HepG2 (cell line): ENCODE measurements around the gene SLC25A45. TPM values are rescaled to one million over a fixed set of nuclear protein-coding genes. Genes with fewer than 3 reads are reported as not detected.

Experiments used
- ATAC-seq: fragments of 200-7000 bp; cut with Tn5 transposase; 3 replicates; pipeline ENCODE4 v1.9.1; 2020; ENCODE audit warnings: mild to moderate bottlenecking, moderate library complexity
- BruUV-seq: library from RNA; stranded (reverse); fragments of 400-500 nt; replicated peaks from 2 replicates; lab custom pipeline; 2021; lab: Mats Ljungman, UMichigan
- CTCF ChIA-PET: fragments of 300-600 bp; formaldehyde crosslinking; extraction: SDS; loops from one replicate; lab custom pipeline; 2021; ENCODE audit warnings: low total read pairs, inconsistent platforms, low intra/inter-chr PET ratio; lab: Yijun Ruan, JAX
- POLR2A ChIA-PET: fragments of 350-600 bp; sonication (Branson Sonifier 250); formaldehyde crosslinking; loops from one replicate; lab custom pipeline; 2020; ENCODE audit warnings: antibody characterized with exemption, inconsistent platforms; lab: Yijun Ruan, JAX
- DNase-seq: peaks from one replicate; pipeline ENCODE4 v3.0.0-alpha.2; 2015; ENCODE audit warnings: low spot score
- FAIRE-seq: peaks from 3 replicates; lab custom pipeline; 2011; peaks lifted over from hg19 to GRCh38; lab: Jason Lieb, UNC
- H2AFZ ChIP-seq: one replicate; pipeline ENCODE4 v1.6.1; 2011; ENCODE audit warnings: low read length, inconsistent platforms
- H3K27ac ChIP-seq: fragments of 300-600 bp; 3 replicates; pipeline ENCODE4 v1.8.0; 2011; ENCODE audit warnings: mixed run types, mild to moderate bottlenecking, mixed read lengths, low read length, inconsistent platforms; ENCODE audit not compliant: insufficient read depth; ENCODE audit errors: extremely low read length
- H3K27me3 ChIP-seq, 2 experiments: fragments of 200-600 bp in 1 of 2; 2 replicates in 1 of 2; 3 replicates in 1 of 2; pipeline versions ENCODE4 v1.6.0 to v1.8.0; 2011; ENCODE audit warnings: low read length in 2 of 2, mild to moderate bottlenecking in 2 of 2, moderate library complexity in 2 of 2, inconsistent platforms in 1 of 2; ENCODE audit not compliant: insufficient read depth in 2 of 2, control insufficient read depth in 1 of 2
- H3K36me3 ChIP-seq, 2 experiments: fragments of 200-600 bp in 1 of 2; replicated peaks in 1 of 2; 2 replicates in 1 of 2; 3 replicates in 1 of 2; pipeline versions ENCODE4 v1.5.1 to v1.8.0; 2011; ENCODE audit warnings: low read length in 2 of 2, inconsistent platforms in 1 of 2; ENCODE audit not compliant: insufficient read depth in 2 of 2, control insufficient read depth in 1 of 2
- H3K4me1 ChIP-seq: 2 replicates; pipeline ENCODE4 v1.5.1; 2012; ENCODE audit warnings: low read length, inconsistent platforms; ENCODE audit not compliant: insufficient read depth
- H3K4me2 ChIP-seq: 2 replicates; pipeline ENCODE4 v1.6.0; 2011; ENCODE audit warnings: low read depth, low read length, inconsistent platforms
- H3K4me3 ChIP-seq, 3 experiments: fragments of 200-600 bp in 1 of 3; sonication (generic), shearing (Covaris generic) in 1 of 3; replicated peaks in 1 of 3; 2 replicates each; pipeline ENCODE4 v1.5.1; 2011 to 2016; ENCODE audit warnings: low read length in 3 of 3, inconsistent platforms in 2 of 3, low read depth in 2 of 3, mild to moderate bottlenecking in 2 of 3, control low read depth in 1 of 3, mixed read lengths in 1 of 3; ENCODE audit not compliant: insufficient read depth in 1 of 3
- H3K79me2 ChIP-seq: one replicate; pipeline ENCODE4 v1.6.1; 2011; ENCODE audit warnings: low read length, inconsistent platforms; ENCODE audit not compliant: insufficient read depth
- H3K9ac ChIP-seq: 2 replicates; pipeline ENCODE4 v1.6.0; 2011; ENCODE audit warnings: mild to moderate bottlenecking, low read depth, low read length, inconsistent platforms; ENCODE audit not compliant: insufficient read depth
- H3K9me3 ChIP-seq: 2 replicates; pipeline ENCODE4 v1.5.1; 2012; ENCODE audit warnings: mild to moderate bottlenecking, low read length
- H4K20me1 ChIP-seq: 2 replicates; pipeline ENCODE4 v1.6.0; 2011; ENCODE audit warnings: inconsistent platforms, mild to moderate bottlenecking, low read length, moderate library complexity; ENCODE audit not compliant: insufficient read depth
- CCAR2 ChIP-seq: fragments of 200-400 bp; formaldehyde crosslinking; optimal IDR thresholded peaks from 2 replicates; pipeline ENCODE3; 2018; ENCODE audit warnings: low read depth, mild to moderate bottlenecking, low read length, moderate library complexity
- DDIT3 ChIP-seq: sonication (generic); formaldehyde crosslinking; IDR thresholded peaks from 2 replicates; pipeline ENCODE4 v1.4.0; 2020; ENCODE audit warnings: mild to moderate bottlenecking, missing genetic modification reagents
- FOXK1 ChIP-seq: sonication (generic); formaldehyde crosslinking; IDR thresholded peaks from 2 replicates; pipeline ENCODE4 v1.4.0; 2020; ENCODE audit warnings: low read depth, missing genetic modification reagents, borderline replicate concordance
- HOXD1 ChIP-seq: sonication (generic); formaldehyde crosslinking; IDR thresholded peaks from 2 replicates; pipeline ENCODE4 v1.5.0; 2020; ENCODE audit warnings: missing genetic modification reagents
- IRF2 ChIP-seq: IDR thresholded peaks from 2 replicates; pipeline ENCODE4 v1.6.1; 2018; ENCODE audit warnings: missing genetic modification reagents, missing compliant biosample characterization
- KLF15 ChIP-seq: sonication (generic); formaldehyde crosslinking; IDR thresholded peaks from 2 replicates; pipeline ENCODE4 v1.8.1; 2023; ENCODE audit warnings: borderline replicate concordance, mild to moderate bottlenecking, inconsistent platforms, missing genetic modification reagents, mixed read lengths
- NCOA1 ChIP-seq: sonication (generic); formaldehyde crosslinking; IDR thresholded peaks from 2 replicates; pipeline ENCODE4 v1.9.0; 2021; ENCODE audit warnings: missing genetic modification reagents
- PHB2 ChIP-seq: fragments of 450-650 bp; IDR thresholded peaks from 2 replicates; pipeline ENCODE4 v1.6.1; 2018; ENCODE audit not compliant: partially characterized antibody
- RORA ChIP-seq: sonication (generic); formaldehyde crosslinking; IDR thresholded peaks from 2 replicates; pipeline ENCODE4 v1.5.0; 2020; ENCODE audit warnings: mild to moderate bottlenecking, missing genetic modification reagents, moderate library complexity
- TBX3 ChIP-seq: fragments of 450-650 bp; IDR thresholded peaks from 2 replicates; pipeline ENCODE4 v1.6.1; 2017; ENCODE audit warnings: antibody characterized with exemption, mild to moderate bottlenecking, inconsistent platforms, borderline replicate concordance
- ZFP36 ChIP-seq: fragments of 150-350 bp; IDR thresholded peaks from 2 replicates; pipeline ENCODE4 v1.6.1; 2018; ENCODE audit warnings: borderline replicate concordance, low read length, low read depth; ENCODE audit not compliant: partially characterized antibody
- ZMAT3 ChIP-seq: sonication (generic); formaldehyde crosslinking; conservative IDR thresholded peaks from 2 replicates; pipeline ENCODE4 v1.7.0; 2021; ENCODE audit warnings: missing genetic modification reagents
- ZNF207 ChIP-seq: fragments of 450-650 bp; IDR thresholded peaks from 2 replicates; pipeline ENCODE4 v1.6.1; 2016; ENCODE audit warnings: antibody characterized with exemption, borderline replicate concordance
- ZNF33A ChIP-seq: sonication (generic); formaldehyde crosslinking; IDR thresholded peaks from 2 replicates; pipeline ENCODE4 v1.5.1; 2020; ENCODE audit warnings: missing genetic modification reagents, mild to moderate bottlenecking, moderate library complexity, borderline replicate concordance
- ZNF639 ChIP-seq: conservative IDR thresholded peaks from 2 replicates; pipeline ENCODE4 v1.6.1; 2018; ENCODE audit warnings: missing genetic modification reagents
- WGBS: methylation state at CpG from one replicate; pipeline ENCODE4 v1.1.6; 2017; ENCODE audit warnings: low lambda C conversion rate; 5-methylcytosine and 5-hydroxymethylcytosine counted together
- in situ Hi-C: cut with HindIII; loops from 2 replicates; pipeline ENCODE4 v1.10.0; 2017; ENCODE audit warnings: low pct_unique_long_range_greater_than_20kb; ENCODE audit not compliant: extremely low pct_ligation_motif_present
- intact Hi-C: fragments of 100-400 bp; cut with micrococcal nuclease; formaldehyde crosslinking; loops from one replicate; pipeline ENCODE4 v1.10.0; 2022; ENCODE audit not compliant: unreplicated experiment
- polyA plus RNA-seq, 8 experiments: library from polyadenylated mRNA; depleted of rRNA in 3 of 8; stranded (reverse) in 7 of 8; unstranded in 1 of 8; fragments of >200 nt; fragmentation: Illumina TruSeq in 4 of 8; extraction: Trizol in 4 of 8; gene quantifications; 2 replicates each; pipeline versions ENCODE4 v1.2.1 to v1.2.3, GENCODE V29; 2011 to 2016; ENCODE audit warnings: low read depth in 4 of 8, missing spikeins in 1 of 8, mixed read lengths in 1 of 8; ENCODE audit not compliant: insufficient read depth in 1 of 8
- total RNA-seq, 5 experiments: library from RNA; depleted of rRNA; stranded (reverse); fragments of >200 nt; fragmentation: Illumina TruSeq; extraction: Trizol; gene quantifications; 2 replicates each; pipeline ENCODE4 v1.2.3, GENCODE V29; 2016; ENCODE audit warnings: low read depth in 1 of 5
- TF ChIP-seq, protein P1 (sequence below): sonication (generic); formaldehyde crosslinking; IDR thresholded peaks from 2 replicates; pipeline ENCODE4 v1.8.1; 2023; ENCODE audit warnings: missing genetic modification reagents, mild to moderate bottlenecking, borderline replicate concordance
- TF ChIP-seq, protein P2 (sequence below): sonication (generic); formaldehyde crosslinking; IDR thresholded peaks from 2 replicates; pipeline ENCODE4 v1.5.0; 2020; ENCODE audit warnings: mild to moderate bottlenecking, low read depth, missing genetic modification reagents, borderline replicate concordance
- TF ChIP-seq, protein P3 (sequence below), 2 experiments: IDR thresholded peaks; 2 replicates each; pipeline ENCODE4 v1.6.1; 2011 to 2012; ENCODE audit warnings: low read length in 2 of 2, borderline replicate concordance in 1 of 2, low read depth in 1 of 2, mild to moderate bottlenecking in 1 of 2, moderate library complexity in 1 of 2

SLC25A45 gene
- total and polyA plus RNA-seq, 2 of the 13 experiments (the other 11 are each of a cell fraction or from before 2014, with no cell fraction given): 1.2 to 3.4 TPM

- BruUV-seq: no TSS peak
- POLR2A ChIA-PET: interaction anchor here (0.8 to 17.8 kb wide), 6 partner anchors 13 to 72 kb away, joined by 3 to 952 read pairs (median 4); partner anchors contain the start of gene MALAT1
- Histone ChIP-seq H3K4me2 (peak overlapping the region; percentile 95), H3K9me3 (no peaks in the 10 kb centered on the region), H4K20me1 (peaks cover 100% of the 10 kb centered on the region), H3K79me2 (peaks cover 82% of the 10 kb centered on the region), H3K4me1 (peaks cover 89% of the 10 kb centered on the region), H3K27ac (peak overlapping the region; percentile 41), H3K36me3 (peaks cover 5 to 16% of the 10 kb centered on the region in 2 experiments; a peak in 4 of 5 replicates), H3K4me3 (0 out of 6 replicates have a peak overlapping the region, but pooled peaks of 1 of the 3 experiments have one; percentile 42), H2AFZ (no peak overlapping the region), H3K9ac (no peak overlapping the region), H3K27me3 (no peaks in the 10 kb centered on the region)
- no peak for DNase-seq
- WGBS: 72% methylated on average over 6 of the region's 6 CpGs
- peak; percentile 1; the same call in 2 of the 3 replicates for ATAC-seq
- FAIRE-seq: no peak
- CTCF ChIA-PET: interaction anchor here (1.6 kb wide), 1 partner anchor 15 kb away, joined by 6 read pairs; no protein-coding TSS in a partner anchor
- intact Hi-C loops (no loop called here), in situ Hi-C loops (no loop called here)
- TF ChIP-seq ZFP36 (no peak), CCAR2 (no peak), HOXD1 (no peak), KLF15 (CRISPR knock-in tag) (no peak), FOXK1 (CRISPR knock-in tag) (no peak), DDIT3 (CRISPR knock-in tag) (no peak), ZMAT3 (CRISPR knock-in tag) (no peak), TBX3 (no peak), NCOA1 (CRISPR knock-in tag) (no peak), PHB2 (no peak), RORA (no peak), ZNF639 (CRISPR knock-in tag) (no peak), ZNF33A (no peak), IRF2 (CRISPR knock-in tag) (no peak), ZNF207 (no peak)
- TF ChIP-seq, protein P1, sequence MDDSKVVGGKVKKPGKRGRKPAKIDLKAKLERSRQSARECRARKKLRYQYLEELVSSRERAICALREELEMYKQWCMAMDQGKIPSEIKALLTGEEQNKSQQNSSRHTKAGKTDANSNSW: no peak
- TF ChIP-seq, protein P2, sequence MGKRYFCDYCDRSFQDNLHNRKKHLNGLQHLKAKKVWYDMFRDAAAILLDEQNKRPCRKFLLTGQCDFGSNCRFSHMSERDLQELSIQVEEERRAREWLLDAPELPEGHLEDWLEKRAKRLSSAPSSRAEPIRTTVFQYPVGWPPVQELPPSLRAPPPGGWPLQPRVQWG: no peak
- TF ChIP-seq, protein P3, sequence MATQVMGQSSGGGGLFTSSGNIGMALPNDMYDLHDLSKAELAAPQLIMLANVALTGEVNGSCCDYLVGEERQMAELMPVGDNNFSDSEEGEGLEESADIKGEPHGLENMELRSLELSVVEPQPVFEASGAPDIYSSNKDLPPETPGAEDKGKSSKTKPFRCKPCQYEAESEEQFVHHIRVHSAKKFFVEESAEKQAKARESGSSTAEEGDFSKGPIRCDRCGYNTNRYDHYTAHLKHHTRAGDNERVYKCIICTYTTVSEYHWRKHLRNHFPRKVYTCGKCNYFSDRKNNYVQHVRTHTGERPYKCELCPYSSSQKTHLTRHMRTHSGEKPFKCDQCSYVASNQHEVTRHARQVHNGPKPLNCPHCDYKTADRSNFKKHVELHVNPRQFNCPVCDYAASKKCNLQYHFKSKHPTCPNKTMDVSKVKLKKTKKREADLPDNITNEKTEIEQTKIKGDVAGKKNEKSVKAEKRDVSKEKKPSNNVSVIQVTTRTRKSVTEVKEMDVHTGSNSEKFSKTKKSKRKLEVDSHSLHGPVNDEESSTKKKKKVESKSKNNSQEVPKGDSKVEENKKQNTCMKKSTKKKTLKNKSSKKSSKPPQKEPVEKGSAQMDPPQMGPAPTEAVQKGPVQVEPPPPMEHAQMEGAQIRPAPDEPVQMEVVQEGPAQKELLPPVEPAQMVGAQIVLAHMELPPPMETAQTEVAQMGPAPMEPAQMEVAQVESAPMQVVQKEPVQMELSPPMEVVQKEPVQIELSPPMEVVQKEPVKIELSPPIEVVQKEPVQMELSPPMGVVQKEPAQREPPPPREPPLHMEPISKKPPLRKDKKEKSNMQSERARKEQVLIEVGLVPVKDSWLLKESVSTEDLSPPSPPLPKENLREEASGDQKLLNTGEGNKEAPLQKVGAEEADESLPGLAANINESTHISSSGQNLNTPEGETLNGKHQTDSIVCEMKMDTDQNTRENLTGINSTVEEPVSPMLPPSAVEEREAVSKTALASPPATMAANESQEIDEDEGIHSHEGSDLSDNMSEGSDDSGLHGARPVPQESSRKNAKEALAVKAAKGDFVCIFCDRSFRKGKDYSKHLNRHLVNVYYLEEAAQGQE (IDR thresholded peaks at IDR 0.05; ENCODE audit: borderline replicate concordance in 1 of 2, low read depth in 1 of 2, low read length in 2 of 2): no peak
These were observed 48.2 kb upstream of the SLC25A45 start for GRCh38 chr11:65430406-65431217.
